ENCODE results near the gene PXMP2. TPM values are rescaled to one million over a fixed set of nuclear protein-coding genes. Genes with fewer than 3 reads are reported as not detected.
A peak's percentile ranks its signal among the peaks of the same experiment; 100 is the strongest.
"Not testable (repeated sequence)": the region's sequence is repeated elsewhere in the genome, so short reads cannot be mapped to it uniquely, and the experiment has no call there.

The PXMP2 gene
- total RNA-seq, 2 experiments from 2014 or later: 58.1 to 103 TPM

DNA sequence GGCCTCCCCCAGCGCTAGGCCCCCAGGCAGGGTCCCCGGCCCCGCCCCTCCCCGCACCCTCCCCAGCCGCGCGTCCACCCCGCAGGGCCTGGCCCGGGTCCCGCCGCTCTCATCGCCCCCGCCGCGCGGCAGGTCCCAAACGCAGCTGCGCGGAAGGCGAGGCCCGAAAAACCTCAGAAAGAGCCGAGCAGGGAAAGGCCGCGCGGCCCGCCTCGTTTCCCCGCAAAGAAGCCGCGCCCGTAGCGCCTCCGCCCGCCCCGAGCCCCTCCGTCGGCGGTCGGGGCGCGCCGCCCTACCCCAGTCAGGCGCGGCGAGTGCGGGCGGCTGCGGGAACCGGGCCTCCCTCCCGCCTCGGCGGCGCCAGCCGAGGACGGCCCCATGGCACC lies 569 bp upstream of the PXMP2 start:
- intact Hi-C loops (cut with micrococcal nuclease; ENCODE audit: unreplicated experiment): loop anchor here (2.0 kb wide), 1 partner anchor 24 kb away; the partner anchor contains the start of gene PGAM5
- Histone ChIP-seq H3K9me3 (ENCODE audit: low read length) (no peaks in the 10 kb centered on the region), H3K4me2 (ENCODE audit: low read length) (peak overlapping the region; percentile 73), H2AFZ (ENCODE audit: low read length) (no peak overlapping the region), H3K79me2 (ENCODE audit: insufficient read depth, low read depth, low read length) (peaks cover 61% of the 10 kb centered on the region), H3K9me2 (ENCODE audit: insufficient read depth, low read length) (no peaks in the 10 kb centered on the region), H3K4me3 (ENCODE audit: low read depth, low read length, poor library complexity, severe bottlenecking) (peak overlapping the region; percentile 98), H3K4me1 (ENCODE audit: insufficient read depth, low read length, poor library complexity, severe bottlenecking) (peaks cover 25% of the 10 kb centered on the region), H3K36me3 (ENCODE audit: insufficient read depth, low read length) (peaks cover 42% of the 10 kb centered on the region), H3K27ac (ENCODE audit: low read depth, low read length, poor library complexity, severe bottlenecking) (peak overlapping the region; percentile 74), H4K20me1 (ENCODE audit: insufficient read depth, low read length) (peaks cover 22% of the 10 kb centered on the region)
- CTCF ChIA-PET (ENCODE audit: unreplicated experiment): no interaction called here
- BruUV-seq (replicated peaks): no TSS peak
- DNase-seq (ENCODE audit: low spot score): no peak
- TF ChIP-seq EZH2phosphoT487 (IDR thresholded peaks at IDR 0.05; ENCODE audit: borderline replicate concordance, low read depth, low read length): no peak
- TF ChIP-seq, protein P1, sequence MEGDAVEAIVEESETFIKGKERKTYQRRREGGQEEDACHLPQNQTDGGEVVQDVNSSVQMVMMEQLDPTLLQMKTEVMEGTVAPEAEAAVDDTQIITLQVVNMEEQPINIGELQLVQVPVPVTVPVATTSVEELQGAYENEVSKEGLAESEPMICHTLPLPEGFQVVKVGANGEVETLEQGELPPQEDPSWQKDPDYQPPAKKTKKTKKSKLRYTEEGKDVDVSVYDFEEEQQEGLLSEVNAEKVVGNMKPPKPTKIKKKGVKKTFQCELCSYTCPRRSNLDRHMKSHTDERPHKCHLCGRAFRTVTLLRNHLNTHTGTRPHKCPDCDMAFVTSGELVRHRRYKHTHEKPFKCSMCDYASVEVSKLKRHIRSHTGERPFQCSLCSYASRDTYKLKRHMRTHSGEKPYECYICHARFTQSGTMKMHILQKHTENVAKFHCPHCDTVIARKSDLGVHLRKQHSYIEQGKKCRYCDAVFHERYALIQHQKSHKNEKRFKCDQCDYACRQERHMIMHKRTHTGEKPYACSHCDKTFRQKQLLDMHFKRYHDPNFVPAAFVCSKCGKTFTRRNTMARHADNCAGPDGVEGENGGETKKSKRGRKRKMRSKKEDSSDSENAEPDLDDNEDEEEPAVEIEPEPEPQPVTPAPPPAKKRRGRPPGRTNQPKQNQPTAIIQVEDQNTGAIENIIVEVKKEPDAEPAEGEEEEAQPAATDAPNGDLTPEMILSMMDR (conservative IDR thresholded peaks at IDR 0.05; ENCODE audit: low read length): no peak
- POLR2A ChIA-PET: interaction anchor here (0.6 kb wide), 1 partner anchor 442 kb away, joined by 3 read pairs; no protein-coding TSS in a partner anchor

DNA sequence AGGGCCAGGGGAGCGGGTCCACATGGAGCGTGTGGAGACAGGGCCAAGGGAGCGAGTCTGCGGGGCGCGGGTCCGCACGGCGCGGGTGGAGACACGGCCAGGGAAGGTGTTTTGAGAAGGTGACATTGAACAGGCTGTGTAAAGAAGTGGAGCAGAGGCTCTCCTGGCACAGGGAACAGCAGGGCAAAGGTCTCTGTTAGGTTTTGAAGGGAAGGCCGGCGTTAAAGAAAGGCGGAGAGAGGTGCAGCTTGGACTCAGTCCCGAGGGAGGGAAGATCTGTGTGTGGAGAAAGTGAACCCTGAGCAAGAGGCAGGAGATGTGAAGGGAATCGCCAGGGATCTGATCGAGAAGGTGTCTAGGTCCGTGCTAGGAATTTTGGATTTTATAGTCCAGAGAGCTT lies 1.8 kb downstream of the PXMP2 start:
- ChIA-PET POLR2A (interaction anchor here (0.8 kb wide), 1 partner anchor 52 kb away, joined by 5 read pairs; no protein-coding TSS in a partner anchor), CTCF (ENCODE audit: unreplicated experiment) (no interaction called here)
- H3K4me3 ChIP-seq (ENCODE audit: low read depth, low read length, poor library complexity, severe bottlenecking): peak overlapping the region; percentile 46
- peaks cover 40% of the 10 kb centered on the region for H3K79me2 ChIP-seq (ENCODE audit: insufficient read depth, low read depth, low read length)
- TF ChIP-seq EZH2phosphoT487 (IDR thresholded peaks at IDR 0.05; ENCODE audit: borderline replicate concordance, low read depth, low read length): no peak
- TF ChIP-seq, protein P1 (conservative IDR thresholded peaks at IDR 0.05; ENCODE audit: low read length): no peak
- BruUV-seq (replicated peaks): no TSS peak
- no peak overlapping the region for H3K27ac ChIP-seq (ENCODE audit: low read depth, low read length, poor library complexity, severe bottlenecking)
- H3K9me2 ChIP-seq (ENCODE audit: insufficient read depth, low read length): no peaks in the 10 kb centered on the region
- no peaks in the 10 kb centered on the region for H3K9me3 ChIP-seq (ENCODE audit: low read length)
- H3K4me2 ChIP-seq (ENCODE audit: low read length): peak overlapping the region; percentile 51
- no peak overlapping the region for H2AFZ ChIP-seq (ENCODE audit: low read length)
- intact Hi-C loops (cut with micrococcal nuclease; ENCODE audit: unreplicated experiment): no loop called here
- peaks cover 16% of the 10 kb centered on the region for H4K20me1 ChIP-seq (ENCODE audit: insufficient read depth, low read length)
- DNase-seq (ENCODE audit: low spot score): no peak
- peaks cover 40% of the 10 kb centered on the region for H3K36me3 ChIP-seq (ENCODE audit: insufficient read depth, low read length)
- H3K4me1 ChIP-seq (ENCODE audit: insufficient read depth, low read length, poor library complexity, severe bottlenecking): peaks cover 25% of the 10 kb centered on the region

DNA sequence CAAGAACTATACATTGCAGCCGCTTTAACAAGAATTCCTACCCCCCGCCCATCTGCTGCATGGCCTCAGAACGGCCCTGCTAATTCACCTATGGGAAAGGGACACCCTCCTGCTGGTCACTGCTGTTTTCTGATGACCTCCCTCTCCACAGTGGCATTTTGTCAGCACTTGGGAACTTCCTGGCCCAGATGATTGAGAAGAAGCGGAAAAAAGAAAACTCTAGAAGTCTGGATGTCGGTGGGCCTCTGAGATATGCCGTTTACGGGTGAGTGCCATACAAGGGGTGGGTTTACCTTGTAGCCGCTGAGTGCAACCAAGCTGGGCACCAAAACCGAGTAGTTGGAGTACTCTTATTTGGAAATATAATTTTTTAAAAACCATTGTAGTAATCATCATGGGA lies 2.7 kb downstream of the PXMP2 start:
- BruUV-seq (replicated peaks): no TSS peak

DNA sequence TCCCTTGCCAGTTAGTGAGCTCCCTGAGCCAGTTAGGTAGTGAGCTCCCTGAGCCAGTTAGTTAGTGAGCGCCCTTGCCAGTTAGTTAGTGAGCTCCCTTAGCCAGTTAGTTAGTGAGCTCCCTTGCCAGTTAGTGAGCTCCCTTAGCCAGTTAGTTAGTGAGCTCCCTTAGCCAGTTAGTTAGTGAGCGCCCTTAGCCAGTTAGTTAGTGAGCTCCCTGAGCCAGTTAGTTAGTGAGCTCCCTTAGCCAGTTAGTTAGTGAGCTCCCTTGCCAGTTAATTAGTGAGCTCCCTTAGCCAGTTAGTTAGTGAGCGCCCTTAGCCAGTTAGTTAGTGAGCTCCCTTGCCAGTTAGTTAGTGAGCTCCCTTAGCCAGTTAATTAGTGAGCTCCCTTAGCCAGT lies 4.6 kb downstream of the PXMP2 start:
- H4K20me1 ChIP-seq (ENCODE audit: insufficient read depth, low read length); BruUV-seq (replicated peaks); H3K9me2 ChIP-seq (ENCODE audit: insufficient read depth, low read length); H3K9me3 ChIP-seq (ENCODE audit: low read length); DNase-seq (ENCODE audit: low spot score); H3K4me3 ChIP-seq (ENCODE audit: low read depth, low read length, poor library complexity, severe bottlenecking); intact Hi-C loops (cut with micrococcal nuclease; ENCODE audit: unreplicated experiment); POLR2A ChIA-PET; CTCF ChIA-PET (ENCODE audit: unreplicated experiment); H2AFZ ChIP-seq (ENCODE audit: low read length); H3K27ac ChIP-seq (ENCODE audit: low read depth, low read length, poor library complexity, severe bottlenecking); H3K4me2 ChIP-seq (ENCODE audit: low read length): not testable (repeated sequence)
- H3K4me1 ChIP-seq (ENCODE audit: insufficient read depth, low read length, poor library complexity, severe bottlenecking): peaks cover 11% of the 10 kb centered on the region
- peaks cover 19% of the 10 kb centered on the region; the same call in 1 of the 2 replicates for H3K79me2 ChIP-seq (ENCODE audit: insufficient read depth, low read depth, low read length)
- H3K36me3 ChIP-seq (ENCODE audit: insufficient read depth, low read length): peaks cover 54% of the 10 kb centered on the region

More for the DNA sequence above, 2.7 kb downstream of the PXMP2 start:
- Histone ChIP-seq H3K9me3 (ENCODE audit: low read length) (no peaks in the 10 kb centered on the region), H3K4me1 (ENCODE audit: insufficient read depth, low read length, poor library complexity, severe bottlenecking) (peaks cover 23% of the 10 kb centered on the region), H3K27ac (ENCODE audit: low read depth, low read length, poor library complexity, severe bottlenecking) (no peak overlapping the region), H3K36me3 (ENCODE audit: insufficient read depth, low read length) (peaks cover 44% of the 10 kb centered on the region), H4K20me1 (ENCODE audit: insufficient read depth, low read length) (peaks cover 15% of the 10 kb centered on the region), H2AFZ (ENCODE audit: low read length) (no peak overlapping the region), H3K4me2 (ENCODE audit: low read length) (no peak overlapping the region), H3K79me2 (ENCODE audit: insufficient read depth, low read depth, low read length) (peaks cover 37% of the 10 kb centered on the region), H3K4me3 (ENCODE audit: low read depth, low read length, poor library complexity, severe bottlenecking) (no peak overlapping the region), H3K9me2 (ENCODE audit: insufficient read depth, low read length) (no peaks in the 10 kb centered on the region)
- POLR2A ChIA-PET: interaction anchor here (0.8 kb wide), 1 partner anchor 53 kb away, joined by 5 read pairs; no protein-coding TSS in a partner anchor
- intact Hi-C loops (cut with micrococcal nuclease; ENCODE audit: unreplicated experiment): no loop called here
- CTCF ChIA-PET (ENCODE audit: unreplicated experiment): no interaction called here
- TF ChIP-seq EZH2phosphoT487 (IDR thresholded peaks at IDR 0.05; ENCODE audit: borderline replicate concordance, low read depth, low read length): no peak
- TF ChIP-seq, protein P1 (conservative IDR thresholded peaks at IDR 0.05; ENCODE audit: low read length): no peak
- DNase-seq (ENCODE audit: low spot score): no peak
